H7 (cell line): ENCODE data around the gene GLT1D1. TPM values are rescaled to one million over a fixed set of nuclear protein-coding genes. Genes with fewer than 3 reads are reported as not detected.

Experiments used
- DNase-seq: peaks from one replicate; pipeline ENCODE4 v3.0.0; 2012
- H3K27me3 ChIP-seq: 2 replicates; pipeline ENCODE4 v1.6.0; 2011; ENCODE audit warnings: mild to moderate bottlenecking, low read length; ENCODE audit not compliant: control insufficient read depth, insufficient read depth
- H3K36me3 ChIP-seq: replicated peaks from 2 replicates; pipeline ENCODE4 v1.5.1; 2011; ENCODE audit warnings: low read length; ENCODE audit not compliant: control insufficient read depth, insufficient read depth
- H3K4me3 ChIP-seq: 2 replicates; pipeline ENCODE4 v1.5.1; 2011; ENCODE audit warnings: low read depth, mild to moderate bottlenecking, control low read depth, low read length, moderate library complexity; ENCODE audit not compliant: insufficient read depth
- total RNA-seq: library from RNA; depleted of rRNA; stranded (reverse); fragments of >200 nt; shearing (Covaris generic); gene quantifications from 2 replicates; pipeline ENCODE4 v1.2.3, GENCODE V29; 2014

Gene GLT1D1
- total RNA-seq, 1 experiment from 2014 or later, result 9.2 TPM

DNA sequence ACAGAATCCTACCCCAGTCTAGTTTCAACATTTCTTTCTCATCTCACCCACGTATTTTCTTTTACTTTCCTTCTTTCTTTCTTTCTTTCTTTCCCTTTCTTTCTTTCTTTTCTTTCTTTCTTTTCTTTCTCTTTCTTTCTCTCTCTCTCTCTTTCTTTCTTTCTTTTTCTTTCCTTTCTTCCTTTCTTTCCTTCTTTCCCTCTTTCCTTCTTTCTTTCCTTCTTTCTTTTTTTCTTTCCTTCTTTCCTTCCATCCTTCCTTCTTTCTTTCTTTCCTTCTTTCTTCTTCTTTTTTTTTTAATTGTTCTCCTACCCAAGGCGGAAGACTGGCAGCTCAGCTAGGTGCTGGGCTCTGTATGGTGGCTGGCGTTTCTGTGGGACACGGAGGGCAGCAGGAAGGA is 55.0 kb downstream of the GLT1D1 start:
- DNase-seq, result no peak
- H3K36me3 ChIP-seq, result no peaks in the 10 kb centered on the region
- H3K27me3 ChIP-seq, result no peaks in the 10 kb centered on the region
- no peak overlapping the region for H3K4me3 ChIP-seq

DNA sequence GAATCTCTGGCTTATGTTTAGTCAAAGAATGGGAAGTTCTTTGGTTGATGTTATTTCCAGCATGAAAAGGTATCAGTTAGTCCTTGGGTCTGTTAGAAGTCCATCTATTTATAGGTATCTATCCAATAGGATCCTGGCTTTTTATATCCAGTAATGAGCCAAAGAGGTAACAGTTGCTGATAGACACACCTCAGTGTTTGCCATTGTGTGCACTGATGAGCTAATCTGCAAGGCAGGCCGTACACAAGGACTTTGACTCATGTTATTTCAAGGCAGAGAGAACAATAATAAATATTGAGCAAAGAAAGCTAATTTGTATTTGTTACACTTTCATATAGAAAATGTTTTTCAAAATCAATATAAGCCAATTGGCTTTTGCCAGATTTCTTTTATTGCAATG is 56.4 kb downstream of the GLT1D1 start:
- Histone ChIP-seq H3K27me3 (no peaks in the 10 kb centered on the region), H3K36me3 (no peaks in the 10 kb centered on the region), H3K4me3 (no peak overlapping the region)
- no peak for DNase-seq

DNA sequence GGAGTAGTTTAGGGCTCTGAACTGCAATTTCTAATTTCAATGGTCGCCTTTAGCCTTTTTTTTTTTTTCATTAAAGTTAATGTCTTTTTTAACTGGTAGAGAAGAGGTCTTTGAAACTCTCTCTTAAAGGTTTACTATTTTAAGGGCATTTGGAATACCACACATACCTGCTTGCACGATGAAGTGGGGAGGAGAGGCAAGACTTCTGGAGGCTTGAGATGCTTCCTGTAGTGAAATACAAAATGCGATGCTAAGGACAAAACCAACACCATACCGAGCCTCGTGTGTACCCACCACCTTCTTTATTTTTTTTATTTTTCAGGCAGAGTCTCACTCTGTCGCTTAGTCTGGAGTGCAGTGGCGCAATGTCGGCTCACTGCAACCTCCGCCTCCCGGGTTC is 57.4 kb downstream of the GLT1D1 start:
- Histone ChIP-seq H3K36me3 (no peaks in the 10 kb centered on the region), H3K4me3 (no peak overlapping the region), H3K27me3 (no peaks in the 10 kb centered on the region)
- DNase-seq, result no peak

- H3K36me3 ChIP-seq, result no peaks in the 10 kb centered on the region
- no peak overlapping the region for H3K4me3 ChIP-seq
- no peaks in the 10 kb centered on the region for H3K27me3 ChIP-seq
- no peak for DNase-seq
These were observed 58.6 kb downstream of the GLT1D1 start for GRCh38 chr12:128911861-128912260.

GRCh38 chr12:128914908-128915563 is 61.8 kb downstream of the GLT1D1 start:
- Histone ChIP-seq H3K36me3 (no peaks in the 10 kb centered on the region), H3K27me3 (no peaks in the 10 kb centered on the region), H3K4me3 (no peak overlapping the region)
- no peak for DNase-seq

GRCh38 chr12:128916425-128916824 is 63.1 kb downstream of the GLT1D1 start:
- no peak overlapping the region for H3K4me3 ChIP-seq
- H3K27me3 ChIP-seq, result no peaks in the 10 kb centered on the region
- no peaks in the 10 kb centered on the region for H3K36me3 ChIP-seq
- no peak for DNase-seq

DNA sequence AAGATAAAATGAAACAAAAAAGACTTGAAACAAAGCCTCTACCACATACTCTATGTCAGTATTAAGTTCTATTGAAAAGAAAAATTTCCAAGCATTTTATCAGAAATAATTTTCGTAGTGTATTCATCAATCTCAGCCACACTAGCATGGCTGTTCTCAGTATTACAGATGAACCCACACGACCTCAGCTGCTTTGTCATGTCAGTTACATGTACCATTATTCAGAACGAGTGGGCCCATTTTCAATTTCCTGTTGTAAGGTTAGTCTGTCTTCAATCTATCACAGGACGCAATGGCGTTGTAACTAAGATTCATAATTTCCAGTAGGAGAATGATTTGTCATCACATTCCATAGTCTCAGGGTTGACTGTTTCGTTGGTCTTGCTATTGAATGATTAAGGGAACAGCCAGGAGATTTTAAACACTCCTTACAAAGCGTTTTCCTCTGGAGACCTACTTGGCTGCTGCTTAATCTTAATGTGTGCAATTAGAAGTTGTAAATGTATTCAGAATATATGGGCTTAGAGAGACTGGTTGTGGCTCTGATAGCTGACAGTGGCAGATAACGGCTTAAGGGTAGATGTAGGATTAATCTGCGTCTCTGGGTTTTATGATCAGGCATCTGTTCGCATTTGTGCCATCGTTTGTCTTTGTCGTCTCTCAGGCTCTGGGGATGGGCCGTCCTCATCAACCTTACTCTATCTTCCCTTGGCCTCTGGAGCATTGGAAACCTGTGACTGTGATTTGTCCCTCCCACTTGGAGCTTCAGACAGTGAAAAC is 65.4 kb downstream of the GLT1D1 start:
- H3K4me3 ChIP-seq, result no peak overlapping the region
- no peak for DNase-seq
- H3K27me3 ChIP-seq, result no peaks in the 10 kb centered on the region
- H3K36me3 ChIP-seq, result no peaks in the 10 kb centered on the region

GRCh38 chr12:128920468-128920867 is 67.2 kb downstream of the GLT1D1 start:
- Histone ChIP-seq H3K36me3 (no peaks in the 10 kb centered on the region), H3K4me3 (no peak overlapping the region), H3K27me3 (no peaks in the 10 kb centered on the region)
- DNase-seq, result no peak

DNA sequence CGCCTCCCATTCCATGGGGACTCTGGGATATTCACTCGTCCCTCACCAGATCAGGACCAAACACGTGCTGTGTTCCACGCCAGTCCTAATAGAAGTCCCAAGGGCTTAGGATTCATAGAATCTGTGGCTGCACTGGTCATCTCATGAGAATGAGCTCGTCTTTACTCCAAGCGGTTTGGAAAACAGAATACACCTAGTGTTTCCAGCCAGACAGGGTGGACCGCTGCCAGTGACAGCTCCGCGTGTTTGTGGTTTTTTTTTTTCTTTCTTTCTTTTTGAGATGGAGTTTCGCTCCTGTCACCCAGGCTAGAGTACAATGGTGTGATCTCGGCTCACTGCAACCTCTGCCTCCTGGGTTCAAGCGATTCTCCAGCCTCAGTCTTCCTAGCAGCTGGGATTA is 75.1 kb downstream of the GLT1D1 start:
- H3K27me3 ChIP-seq, result no peaks in the 10 kb centered on the region
- no peak for DNase-seq
- H3K4me3 ChIP-seq, result no peak overlapping the region
- H3K36me3 ChIP-seq, result no peaks in the 10 kb centered on the region

DNA sequence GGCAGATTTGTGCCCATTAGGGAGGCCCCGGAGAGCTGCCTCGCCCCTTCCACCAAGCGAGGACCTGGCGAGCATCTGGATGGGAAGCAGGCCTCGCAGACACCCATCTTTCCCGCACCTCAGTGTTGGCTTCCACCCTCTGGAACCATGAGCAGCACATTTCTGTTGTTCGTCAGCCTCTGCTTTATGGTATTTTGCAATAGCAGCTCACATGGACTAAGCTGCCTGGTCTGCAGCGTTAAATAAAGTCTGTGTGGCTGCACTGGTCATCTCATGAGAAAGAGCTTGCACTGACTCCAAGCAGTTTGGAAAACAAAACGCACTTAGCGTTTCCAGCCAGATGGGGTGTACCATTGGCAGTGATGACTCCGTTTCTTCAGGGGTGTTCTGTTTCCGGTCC is 75.8 kb downstream of the GLT1D1 start:
- Histone ChIP-seq H3K4me3 (no peak overlapping the region), H3K27me3 (no peaks in the 10 kb centered on the region), H3K36me3 (no peaks in the 10 kb centered on the region)
- DNase-seq, result no peak

- H3K36me3 ChIP-seq, result no peaks in the 10 kb centered on the region
- DNase-seq, result no peak
- H3K27me3 ChIP-seq, result no peaks in the 10 kb centered on the region
- no peak overlapping the region for H3K4me3 ChIP-seq
These were observed 77.3 kb downstream of the GLT1D1 start for GRCh38 chr12:128930606-128931005.

DNA sequence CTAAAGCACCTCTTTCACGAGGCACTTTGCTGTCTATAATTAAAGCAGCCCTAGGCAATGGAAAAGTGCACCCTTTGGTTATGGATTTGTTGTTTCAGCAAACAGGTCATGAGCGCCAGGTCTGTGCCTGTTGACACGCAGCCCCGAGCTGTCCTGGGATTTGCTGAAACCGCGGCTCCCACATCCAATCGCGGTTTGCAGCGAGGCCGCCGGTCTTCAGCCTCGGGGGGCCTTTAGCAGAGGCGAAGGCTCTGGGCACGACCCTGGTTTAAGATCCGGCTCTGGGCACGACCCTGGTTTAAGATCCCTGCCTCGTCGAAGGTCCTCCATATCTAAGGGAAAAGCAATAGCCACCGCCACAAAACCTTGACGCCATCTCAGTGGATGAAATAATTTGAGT is 79.2 kb downstream of the GLT1D1 start:
- no peak overlapping the region for H3K4me3 ChIP-seq
- peak; percentile 58 for DNase-seq
- H3K36me3 ChIP-seq, result no peaks in the 10 kb centered on the region
- H3K27me3 ChIP-seq, result no peaks in the 10 kb centered on the region

GRCh38 chr12:128933039-128933438 is 79.8 kb downstream of the GLT1D1 start:
- no peaks in the 10 kb centered on the region for H3K27me3 ChIP-seq
- no peak for DNase-seq
- H3K4me3 ChIP-seq, result no peak overlapping the region
- H3K36me3 ChIP-seq, result no peaks in the 10 kb centered on the region

- Histone ChIP-seq H3K36me3 (no peaks in the 10 kb centered on the region), H3K27me3 (no peaks in the 10 kb centered on the region), H3K4me3 (no peak overlapping the region)
- no peak for DNase-seq
These were observed 80.6 kb downstream of the GLT1D1 start for GRCh38 chr12:128933926-128934325.

GRCh38 chr12:128938886-128939285 is 85.6 kb downstream of the GLT1D1 start:
- Histone ChIP-seq H3K27me3 (no peaks in the 10 kb centered on the region), H3K36me3 (no peaks in the 10 kb centered on the region), H3K4me3 (no peak overlapping the region)
- no peak for DNase-seq
